NCI-H2081 (cell line): ENCODE measurements around the gene PSMD12.
"Not testable (repeated sequence)": the region's sequence is repeated elsewhere in the genome, so short reads cannot be mapped to it uniquely, and the experiment has no call there.

Source experiments
- DNase-seq, 2 experiments: peaks; one replicate each; lab custom pipeline; 2025; lab: John Stamatoyannopoulos, UW

The PSMD12 gene

GRCh38 chr17:67310406-67310805 lies 56.0 kb downstream of the PSMD12 start:
- DNase-seq = no peak

- DNase-seq = not testable (repeated sequence)
Measured at GRCh38 chr17:67305446-67306235, 60.7 kb downstream of the PSMD12 start.

- no peak for DNase-seq
Measured at GRCh38 chr17:67297454-67297960, 68.9 kb downstream of the PSMD12 start.

- no peak for DNase-seq
Measured at GRCh38 chr17:67294451-67295199, 71.8 kb downstream of the PSMD12 start.

GRCh38 chr17:67293251-67294203 lies 72.8 kb downstream of the PSMD12 start:
- DNase-seq = no peak

- DNase-seq = no peak
Measured at GRCh38 chr17:67290711-67291291, 75.6 kb downstream of the PSMD12 start.

GRCh38 chr17:67290244-67290643 lies 76.1 kb downstream of the PSMD12 start:
- DNase-seq = no peak

GRCh38 chr17:67289181-67289876 lies 77.0 kb downstream of the PSMD12 start:
- DNase-seq = no peak
